Effector memory CD8-positive, alpha-beta T cell (primary cell): ENCODE results near the gene SHC1.
A peak's percentile ranks its signal among the peaks of the same experiment; 100 is the strongest.
"Not testable (repeated sequence)": the region's sequence is repeated elsewhere in the genome, so short reads cannot be mapped to it uniquely, and the experiment has no call there.

ENCODE experiments used
- ATAC-seq: fragments of 150-1000 bp; cut with Tn5 transposase; replicated peaks from 2 replicates; pipeline ENCODE4 v1.10.0; 2021; ENCODE audit warnings: mild to moderate bottlenecking, moderate library complexity
- DNase-seq, 3 experiments: peaks; one replicate each; pipeline ENCODE4 v3.0.0; 2021
- H3K27ac Mint-ChIP-seq, 2 donors: one replicate each; pipeline ENCODE4 v1.8.0; 2022; ENCODE audit warnings: mild to moderate bottlenecking in 2 of 2, mixed read lengths in 2 of 2, moderate library complexity in 2 of 2
- H3K27me3 Mint-ChIP-seq, 2 donors: one replicate each; pipeline ENCODE4 v1.8.0; 2022; ENCODE audit warnings: mixed read lengths in 2 of 2
- H3K36me3 Mint-ChIP-seq: one replicate; pipeline ENCODE4 v1.8.0; 2022; ENCODE audit warnings: mild to moderate bottlenecking, moderate library complexity, mixed read lengths; ENCODE audit not compliant: insufficient read depth
- H3K4me1 Mint-ChIP-seq, 2 donors: one replicate each; pipeline ENCODE4 v1.8.0; 2022; ENCODE audit warnings: low read depth in 2 of 2, mixed read lengths in 2 of 2
- H3K4me3 Mint-ChIP-seq, 2 donors: one replicate each; pipeline ENCODE4 v1.8.0; 2022; ENCODE audit warnings: mild to moderate bottlenecking in 2 of 2, mixed read lengths in 2 of 2, moderate library complexity in 2 of 2
- H3K9me3 Mint-ChIP-seq, 2 donors: one replicate each; pipeline ENCODE4 v1.8.0; 2022; ENCODE audit warnings: mixed read lengths in 2 of 2

Gene SHC1

DNA sequence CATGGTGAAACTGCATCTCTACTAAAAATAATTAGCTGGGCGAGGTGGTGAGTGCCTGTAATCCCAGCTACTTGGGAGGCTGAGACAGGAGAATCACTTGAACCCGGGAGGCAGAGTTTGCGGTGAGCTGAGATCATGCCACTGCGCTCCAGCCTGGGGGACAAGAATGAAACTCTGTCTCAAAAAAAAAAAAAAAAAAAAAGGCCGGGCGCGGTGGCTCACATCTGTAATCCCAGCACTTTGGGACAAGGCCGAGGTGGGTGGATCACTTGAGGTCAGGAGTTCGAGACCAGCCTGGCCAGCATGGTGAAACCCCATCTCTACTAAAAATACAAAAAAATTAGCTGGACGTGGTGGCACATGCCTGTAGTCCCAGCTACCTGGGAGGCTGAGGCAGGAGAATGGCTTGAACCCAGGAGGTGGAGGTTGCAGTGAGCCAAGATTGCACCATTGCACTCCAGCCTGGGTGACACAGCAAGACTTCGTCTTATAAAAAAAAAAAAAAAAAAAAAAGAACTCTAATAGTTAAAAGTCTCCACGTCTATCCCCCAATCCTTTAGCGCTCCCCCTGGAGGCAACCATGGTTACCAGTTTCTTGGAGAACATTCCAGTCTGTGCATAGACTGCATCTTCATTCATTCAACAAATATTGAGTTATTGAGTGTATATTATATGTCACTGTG lies 24.9 kb upstream of the SHC1 start:
- DNase-seq, H3K4me3 Mint-ChIP-seq, H3K9me3 Mint-ChIP-seq, ATAC-seq, H3K27me3 Mint-ChIP-seq: not testable (repeated sequence)
- Mint-ChIP-seq H3K27ac (peak overlapping the region in 1 of 2 donors; percentile 49), H3K36me3 (peaks cover 12% of the 10 kb centered on the region), H3K4me1 (peaks cover 17 to 21% of the 10 kb centered on the region in 2 donors)

GRCh38 chr1:154994591-154994990 lies 24.0 kb upstream of the SHC1 start:
- H3K4me1 Mint-ChIP-seq: peaks cover 17 to 18% of the 10 kb centered on the region in 2 donors
- no peaks in the 10 kb centered on the region for H3K27me3 Mint-ChIP-seq
- no peaks in the 10 kb centered on the region for H3K9me3 Mint-ChIP-seq
- no peak for ATAC-seq
- no peak for DNase-seq
- H3K27ac Mint-ChIP-seq: peak overlapping the region in 1 of 2 donors; percentile 49
- H3K36me3 Mint-ChIP-seq: peaks cover 14% of the 10 kb centered on the region
- H3K4me3 Mint-ChIP-seq: no peak overlapping the region

DNA sequence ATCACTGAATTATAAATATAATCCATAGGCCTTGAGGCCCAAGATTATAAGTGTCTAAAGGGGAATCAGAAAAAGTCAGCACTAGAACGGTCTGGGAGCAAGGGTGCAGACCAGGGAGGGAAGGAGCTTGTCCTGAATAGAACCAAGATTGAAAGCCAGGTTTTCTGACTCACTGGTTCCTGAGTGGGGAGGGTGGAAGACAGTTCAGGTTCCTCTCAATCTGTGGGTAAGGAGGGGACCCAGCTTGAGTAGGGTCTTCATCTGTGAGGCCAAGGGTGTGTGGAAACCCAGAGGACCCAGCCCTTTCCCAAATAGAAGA lies 23.7 kb upstream of the SHC1 start:
- Mint-ChIP-seq H3K36me3 (peaks cover 14% of the 10 kb centered on the region), H3K9me3 (no peaks in the 10 kb centered on the region), H3K4me1 (peaks cover 19 to 20% of the 10 kb centered on the region in 2 donors), H3K27ac (peak overlapping the region in 1 of 2 donors; percentile 29), H3K27me3 (no peaks in the 10 kb centered on the region), H3K4me3 (no peak overlapping the region)
- DNase-seq (no peak), ATAC-seq (no peak)

DNA sequence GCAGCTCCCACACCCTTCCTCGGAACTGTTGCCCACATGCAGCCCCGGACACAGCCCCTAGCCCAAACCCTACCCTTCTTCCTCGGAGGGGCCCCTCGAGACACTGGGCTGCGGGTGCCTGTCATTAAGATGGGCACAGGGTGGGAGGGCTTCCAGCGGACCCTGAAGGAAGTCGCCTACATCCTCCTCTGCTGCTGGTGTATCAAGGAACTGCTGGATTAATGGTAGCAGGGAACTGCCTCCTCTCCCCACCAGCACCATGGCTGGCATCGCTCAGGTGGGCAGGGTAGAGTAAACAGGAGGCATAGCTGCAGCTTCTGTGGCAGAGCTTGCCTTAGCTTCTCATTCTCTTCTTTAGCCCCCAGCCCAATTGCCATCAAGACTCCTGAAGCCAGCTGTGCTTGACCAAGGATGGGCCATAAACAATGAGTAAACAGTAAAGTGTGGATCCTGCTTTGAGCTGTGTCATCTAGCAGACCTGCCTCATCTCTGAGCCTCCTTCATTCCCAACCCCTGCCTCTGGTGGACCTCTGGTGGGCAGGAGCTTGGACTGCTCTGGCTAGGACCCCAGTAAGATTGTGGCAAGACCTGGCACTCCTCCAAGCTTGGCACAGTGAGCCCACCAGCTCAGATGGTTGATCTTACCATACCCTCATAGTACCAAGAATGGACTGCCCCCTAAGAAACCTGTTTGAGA lies 23.2 kb upstream of the SHC1 start, which contains the start of gene LENEP:
Gene LENEP (plus strand): TSS at position 15 of the 697 bp plus-strand sequence. CDS start 22 bp downstream, at position 37.
- H3K36me3 Mint-ChIP-seq: peaks cover 14% of the 10 kb centered on the region
- no peak within 1 kb of the TSS for H3K4me3 Mint-ChIP-seq
- peaks cover 18 to 20% of the 10 kb centered on the region in 2 donors for H3K4me1 Mint-ChIP-seq
- no peak for DNase-seq
- no peaks in the 10 kb centered on the region for H3K27me3 Mint-ChIP-seq
- ATAC-seq: no peak
- H3K27ac Mint-ChIP-seq: peak within 1 kb of the TSS in 1 of 2 donors; percentile 29
- no peaks in the 10 kb centered on the region for H3K9me3 Mint-ChIP-seq

- Mint-ChIP-seq H3K27ac (no peak overlapping the region), H3K4me1 (peaks cover 20 to 23% of the 10 kb centered on the region in 2 donors), H3K9me3 (no peaks in the 10 kb centered on the region), H3K27me3 (no peaks in the 10 kb centered on the region), H3K36me3 (peaks cover 13% of the 10 kb centered on the region), H3K4me3 (no peak overlapping the region)
- DNase-seq (no peak), ATAC-seq (no peak)
Observed at GRCh38 chr1:154992721-154993571, 22.4 kb upstream of the SHC1 start.

- Mint-ChIP-seq H3K4me1 (peaks cover 15 to 21% of the 10 kb centered on the region in 2 donors), H3K9me3 (no peaks in the 10 kb centered on the region), H3K27ac (no peak overlapping the region), H3K4me3 (no peak overlapping the region), H3K27me3 (no peaks in the 10 kb centered on the region), H3K36me3 (peaks cover 25% of the 10 kb centered on the region)
- DNase-seq (no peak), ATAC-seq (no peak)
Observed at GRCh38 chr1:154990276-154990675, 19.7 kb upstream of the SHC1 start.

GRCh38 chr1:154989195-154989860 lies 18.8 kb upstream of the SHC1 start:
- Mint-ChIP-seq H3K9me3 (no peaks in the 10 kb centered on the region), H3K4me1 (peaks cover 16 to 23% of the 10 kb centered on the region in 2 donors), H3K27ac (no peak overlapping the region), H3K36me3 (peaks cover 27% of the 10 kb centered on the region), H3K27me3 (no peaks in the 10 kb centered on the region), H3K4me3 (no peak overlapping the region)
- no peak for ATAC-seq
- no peak for DNase-seq

DNA sequence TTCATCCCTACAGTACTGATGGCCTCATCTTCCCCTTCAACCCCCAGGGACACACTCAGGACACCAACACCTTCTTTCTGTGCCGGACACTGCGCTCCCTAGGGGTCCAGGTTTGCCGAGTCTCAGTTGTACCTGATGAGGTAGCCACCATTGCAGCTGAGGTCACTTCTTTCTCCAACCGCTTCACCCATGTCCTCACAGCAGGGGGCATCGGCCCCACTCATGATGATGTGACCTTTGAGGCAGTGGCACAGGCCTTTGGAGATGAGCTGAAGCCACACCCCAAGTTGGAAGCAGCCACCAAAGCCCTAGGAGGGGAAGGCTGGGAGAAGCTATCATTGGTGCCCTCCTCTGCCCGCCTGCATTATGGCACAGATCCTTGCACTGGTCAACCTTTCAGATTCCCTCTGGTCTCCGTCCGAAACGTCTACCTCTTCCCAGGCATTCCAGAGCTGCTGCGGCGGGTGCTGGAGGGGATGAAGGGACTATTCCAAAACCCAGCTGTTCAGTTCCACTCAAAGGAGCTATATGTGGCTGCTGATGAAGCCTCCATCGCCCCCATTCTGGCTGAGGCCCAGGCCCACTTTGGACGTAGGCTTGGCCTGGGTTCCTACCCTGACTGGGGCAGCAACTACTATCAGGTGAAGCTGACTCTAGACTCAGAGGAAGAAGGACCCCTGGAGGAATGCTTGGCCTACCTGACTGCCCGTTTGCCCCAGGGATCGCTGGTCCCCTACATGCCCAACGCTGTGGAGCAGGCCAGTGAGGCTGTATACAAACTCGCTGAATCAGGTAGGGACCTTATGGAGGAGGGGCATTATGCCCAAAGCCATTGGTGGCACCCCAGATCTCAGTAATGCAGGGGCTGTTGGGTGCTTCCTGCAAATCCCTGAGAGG lies 17.8 kb upstream of the SHC1 start:
- DNase-seq: no peak
- no peaks in the 10 kb centered on the region for H3K27me3 Mint-ChIP-seq
- H3K36me3 Mint-ChIP-seq: peaks cover 31% of the 10 kb centered on the region
- ATAC-seq: no peak
- H3K9me3 Mint-ChIP-seq: no peaks in the 10 kb centered on the region
- H3K27ac Mint-ChIP-seq: no peak overlapping the region
- no peak overlapping the region for H3K4me3 Mint-ChIP-seq
- H3K4me1 Mint-ChIP-seq: peaks cover 22 to 28% of the 10 kb centered on the region in 2 donors

GRCh38 chr1:154987326-154987725 lies 16.8 kb upstream of the SHC1 start:
- H3K4me3 Mint-ChIP-seq: no peak overlapping the region
- ATAC-seq (no peak), DNase-seq (no peak)
- H3K27ac Mint-ChIP-seq: no peak overlapping the region
- no peaks in the 10 kb centered on the region for H3K27me3 Mint-ChIP-seq
- peaks cover 21 to 28% of the 10 kb centered on the region in 2 donors for H3K4me1 Mint-ChIP-seq
- no peaks in the 10 kb centered on the region for H3K9me3 Mint-ChIP-seq
- peaks cover 31% of the 10 kb centered on the region for H3K36me3 Mint-ChIP-seq

DNA sequence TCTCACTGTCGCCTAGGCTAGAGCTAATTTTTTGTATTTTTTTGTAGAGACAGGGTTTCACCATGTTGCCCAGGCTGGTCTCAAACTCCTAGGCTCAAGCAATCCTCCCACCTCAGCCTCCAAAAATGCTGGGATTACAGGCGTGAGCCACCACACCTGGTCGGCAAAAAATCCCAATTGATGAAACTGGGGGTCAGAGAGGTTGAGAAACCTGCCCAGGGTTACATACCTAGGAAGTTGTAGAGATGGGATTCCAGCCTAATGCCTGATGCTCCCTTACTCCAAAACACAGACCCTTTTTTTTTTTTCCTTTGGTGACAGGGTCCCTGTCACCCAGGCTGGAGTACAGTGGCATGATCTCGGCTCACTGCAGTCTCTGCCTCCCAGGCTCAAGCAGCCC lies 16.2 kb upstream of the SHC1 start:
- H3K4me3 Mint-ChIP-seq, DNase-seq, H3K9me3 Mint-ChIP-seq, H3K27me3 Mint-ChIP-seq, H3K27ac Mint-ChIP-seq, ATAC-seq: not testable (repeated sequence)
- H3K36me3 Mint-ChIP-seq: peaks cover 31% of the 10 kb centered on the region
- peaks cover 21 to 28% of the 10 kb centered on the region in 2 donors for H3K4me1 Mint-ChIP-seq

DNA sequence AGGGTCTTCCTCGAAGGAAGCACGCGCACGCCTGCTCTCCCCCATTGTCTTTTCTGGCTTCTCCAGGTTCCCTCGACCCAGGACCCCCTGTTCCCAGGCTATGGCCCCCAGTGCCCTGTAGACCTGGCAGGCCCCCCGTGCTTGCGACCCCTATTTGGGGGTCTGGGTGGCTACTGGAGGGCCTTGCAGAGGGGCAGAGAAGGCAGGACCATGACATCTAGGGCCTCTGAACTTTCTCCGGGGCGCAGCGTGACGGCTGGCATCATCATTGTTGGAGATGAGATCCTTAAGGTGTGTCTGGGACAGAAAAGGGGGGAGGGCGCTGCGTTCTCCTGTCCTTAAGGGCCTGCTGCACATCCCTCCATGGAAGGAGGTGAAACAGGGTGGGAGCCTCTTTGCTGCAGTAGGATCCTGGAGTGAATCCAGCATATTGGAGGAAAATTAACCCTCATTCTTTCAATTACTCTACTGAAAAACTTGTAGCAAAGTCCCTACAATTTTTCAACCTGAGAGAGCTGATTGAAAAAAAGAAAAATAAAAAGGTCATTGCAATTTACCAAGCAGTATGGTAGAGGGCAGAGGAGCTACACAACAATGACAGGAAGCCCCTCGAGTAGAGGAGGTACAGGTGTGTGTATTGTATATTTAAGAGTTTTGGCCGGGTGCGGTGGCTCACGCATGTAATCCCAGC lies 13.4 kb upstream of the SHC1 start:
- Mint-ChIP-seq H3K36me3 (peaks cover 25% of the 10 kb centered on the region), H3K27me3 (no peaks in the 10 kb centered on the region), H3K9me3 (no peaks in the 10 kb centered on the region), H3K27ac (no peak overlapping the region), H3K4me3 (no peak overlapping the region), H3K4me1 (peaks cover 13 to 20% of the 10 kb centered on the region in 2 donors)
- no peak for DNase-seq
- no peak for ATAC-seq
